Measurements from ENCODE around the gene LCNL1.
"Not testable (repeated sequence)": the region's sequence is repeated elsewhere in the genome, so short reads cannot be mapped to it uniquely, and the experiment has no call there.

The LCNL1 gene

DNA sequence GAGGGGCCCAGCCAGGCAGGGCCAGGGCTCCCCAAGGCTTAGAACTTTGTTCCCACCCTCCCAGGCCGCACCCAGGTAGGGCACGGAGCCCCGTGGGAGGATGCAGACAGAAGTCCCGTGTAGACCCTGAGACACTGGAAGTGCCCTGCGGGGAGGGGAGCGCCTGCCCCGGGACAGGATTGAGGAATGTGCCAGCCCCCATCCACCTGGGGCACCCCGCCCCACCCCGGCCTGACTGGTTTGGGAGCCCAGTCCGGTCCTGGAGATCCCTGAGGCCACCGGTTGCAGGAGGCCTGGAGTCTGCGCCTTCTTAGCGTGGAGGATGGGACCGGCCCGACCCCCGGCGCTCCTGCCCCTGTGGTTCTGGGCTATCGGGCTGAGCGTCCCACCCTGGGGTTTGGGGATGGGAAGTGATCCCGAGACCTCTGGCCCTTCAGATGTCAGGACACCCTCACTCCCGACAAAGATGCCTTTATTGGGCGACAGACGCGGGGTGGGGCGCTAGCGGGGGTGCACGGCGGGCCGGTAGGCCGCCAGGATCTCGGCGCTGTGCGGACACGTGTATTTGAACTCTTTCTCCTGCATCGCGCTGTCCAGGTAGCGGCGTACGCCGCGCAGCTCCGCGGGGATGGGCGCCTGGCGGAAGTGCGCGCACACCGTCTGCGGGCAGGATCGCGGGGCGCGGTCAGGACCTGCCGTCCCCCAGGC, 11.5 kb downstream of the LCNL1 start:
- DNase-seq (ENCODE audit: low read depth): no peak

DNA sequence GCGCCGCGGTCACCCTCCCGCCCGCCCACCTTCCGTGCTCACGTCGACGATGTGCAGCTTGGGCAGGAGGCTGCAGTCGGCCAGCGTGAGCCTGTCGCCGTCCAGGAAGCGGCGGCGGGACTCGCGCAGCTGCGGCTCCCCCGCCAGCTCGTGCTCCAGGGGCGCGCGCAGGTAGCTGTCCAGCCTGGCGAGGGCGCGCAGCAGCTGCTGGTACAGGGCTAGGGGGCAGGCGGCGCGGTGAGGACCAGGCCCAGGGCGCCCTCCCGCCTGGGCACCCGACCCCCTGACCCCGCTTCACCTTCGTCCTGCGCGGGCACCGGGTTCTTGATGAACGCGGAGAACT, 12.1 kb downstream of the LCNL1 start:
- no peak for DNase-seq (ENCODE audit: low read depth)

DNA sequence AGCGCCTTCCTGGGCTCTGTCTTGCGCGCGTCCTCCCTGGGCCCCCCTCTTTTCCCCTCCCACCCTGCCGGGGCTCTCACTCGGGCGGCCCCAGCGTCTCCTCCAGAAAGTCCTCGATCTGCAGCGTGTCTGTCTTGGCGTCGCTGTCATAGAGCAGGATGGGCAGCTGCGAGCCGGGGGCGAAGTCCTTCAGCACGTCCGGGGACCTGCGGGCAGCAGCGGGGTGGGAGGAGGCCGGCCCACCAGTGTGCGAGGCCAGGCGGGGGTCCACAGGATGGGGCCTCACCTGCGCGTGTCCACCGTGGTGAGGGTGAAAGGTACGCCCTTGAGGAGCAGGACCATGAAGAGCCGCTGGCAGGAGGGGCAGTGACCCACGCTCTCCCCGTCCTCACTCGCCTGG, 12.6 kb downstream of the LCNL1 start:
- DNase-seq (ENCODE audit: low read depth): no peak

DNA sequence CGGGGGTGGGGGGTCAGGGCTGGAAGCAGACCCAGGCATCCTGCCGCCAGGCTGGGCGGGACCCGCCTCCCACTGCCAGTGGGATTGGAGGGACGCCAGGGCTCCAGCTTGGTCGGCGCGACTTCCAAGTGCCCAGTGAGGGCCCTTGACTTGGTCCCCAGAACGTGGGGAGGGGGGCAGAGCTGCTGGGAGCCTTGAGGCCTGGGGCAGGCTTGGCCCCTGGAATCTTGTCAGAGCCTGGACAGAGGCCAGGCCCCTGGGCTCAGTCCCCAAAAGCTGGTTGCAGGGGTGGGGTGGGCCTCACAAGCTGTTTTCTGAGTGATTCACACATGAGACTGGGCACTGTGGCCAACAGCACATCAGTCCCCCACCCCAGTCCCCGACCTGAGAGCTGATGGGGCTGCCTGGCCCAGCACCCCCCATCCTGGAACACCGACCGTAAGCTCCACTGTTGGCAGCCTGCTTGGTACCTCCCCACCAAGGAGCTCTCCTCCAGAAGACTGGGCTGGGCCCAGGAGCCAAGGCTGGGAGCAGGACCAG, 13.0 kb downstream of the LCNL1 start:
- no peak for DNase-seq (ENCODE audit: low read depth)

DNA sequence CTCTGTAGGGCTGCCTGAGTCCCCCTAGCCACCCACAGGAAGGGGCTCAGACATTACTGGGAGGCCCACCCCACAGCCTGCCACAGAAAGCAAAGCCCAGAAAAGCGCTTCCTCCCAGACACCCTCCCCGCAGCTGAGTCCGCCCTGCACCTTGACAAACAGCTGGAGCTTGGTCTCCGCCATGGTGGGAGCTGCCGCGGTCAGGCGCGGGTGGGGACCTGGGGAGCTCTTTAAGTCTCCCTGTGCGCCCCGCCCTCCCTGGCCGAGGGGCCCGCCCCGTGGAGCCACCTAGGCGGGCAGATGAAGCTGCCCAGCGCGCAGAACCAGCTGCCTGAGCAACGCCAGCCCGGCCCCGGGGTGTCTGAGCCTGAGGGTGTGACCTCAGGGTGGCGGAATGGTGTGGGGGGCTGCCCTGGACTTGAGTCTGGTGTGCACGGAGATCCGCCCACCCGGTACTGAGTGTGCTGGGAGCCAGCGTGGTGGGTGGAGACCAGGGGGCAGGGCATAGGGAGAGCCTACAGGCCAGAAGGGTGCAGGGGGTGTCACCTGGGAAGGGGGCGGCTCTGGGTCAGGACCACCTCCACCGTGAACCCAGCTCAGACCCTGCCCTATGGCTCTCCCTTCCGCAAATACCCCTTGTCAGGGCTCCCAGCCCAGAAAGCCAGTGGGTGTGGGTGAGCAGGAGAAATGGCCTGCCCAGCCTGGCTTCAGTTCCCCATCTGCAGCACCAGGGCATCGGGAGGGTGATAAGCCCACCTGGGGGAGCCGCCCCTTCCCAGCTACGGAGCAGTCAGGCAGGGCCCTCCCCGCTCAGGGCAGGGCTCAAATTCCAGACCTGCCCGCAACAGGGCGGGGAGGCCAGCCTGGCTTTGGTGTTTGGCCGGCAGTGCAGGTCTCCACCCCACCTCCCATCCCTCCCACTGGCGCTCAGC, 13.8 kb downstream of the LCNL1 start, which contains the start of gene CLIC3:
CLIC3 (minus strand) TSS at position 208 of the 932 bp plus-strand sequence; CDS start at position 183, 25 bp downstream.
- DNase-seq (ENCODE audit: low read depth): no peak

DNA sequence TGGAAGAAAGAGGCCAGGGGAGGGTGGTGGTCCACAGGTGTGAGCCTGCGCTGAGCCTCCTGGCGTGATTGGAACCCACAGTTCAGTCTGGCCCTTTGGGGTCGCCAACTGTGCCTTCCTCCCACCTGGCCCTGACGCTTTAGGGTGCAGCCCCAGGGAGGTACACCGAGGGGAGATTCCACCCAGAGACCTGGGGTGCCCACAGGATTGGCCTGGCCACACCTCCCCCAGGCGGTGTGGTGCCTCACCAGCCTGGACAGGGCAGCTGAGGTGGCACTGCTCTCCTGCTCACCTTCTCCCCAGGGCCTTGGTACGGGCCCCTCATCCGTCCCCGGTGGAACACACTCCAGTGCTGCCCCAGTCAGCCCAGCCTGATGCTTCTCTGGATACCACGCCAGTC, 14.6 kb downstream of the LCNL1 start:
- DNase-seq (ENCODE audit: low read depth): no peak

DNA sequence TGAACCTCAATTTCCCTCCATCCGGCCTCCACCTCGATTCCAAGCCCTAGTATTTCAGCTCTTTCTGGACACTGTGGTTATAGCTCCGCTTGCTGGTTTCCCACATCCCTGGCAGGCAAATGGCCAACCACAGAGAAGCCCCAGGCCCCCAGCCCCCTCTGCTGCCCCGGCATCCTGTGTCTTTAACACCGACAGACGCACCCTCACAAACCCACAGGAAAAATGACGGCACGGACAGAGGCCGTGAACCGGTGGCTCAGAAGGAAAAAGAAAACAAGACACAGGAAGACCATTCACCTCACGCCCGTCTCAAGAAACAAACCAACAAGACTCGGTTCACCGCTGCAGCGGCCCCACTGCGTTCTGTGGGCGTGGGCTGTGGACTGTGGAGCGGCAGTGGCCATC, 15.0 kb downstream of the LCNL1 start:
- DNase-seq (ENCODE audit: low read depth): no peak

DNA sequence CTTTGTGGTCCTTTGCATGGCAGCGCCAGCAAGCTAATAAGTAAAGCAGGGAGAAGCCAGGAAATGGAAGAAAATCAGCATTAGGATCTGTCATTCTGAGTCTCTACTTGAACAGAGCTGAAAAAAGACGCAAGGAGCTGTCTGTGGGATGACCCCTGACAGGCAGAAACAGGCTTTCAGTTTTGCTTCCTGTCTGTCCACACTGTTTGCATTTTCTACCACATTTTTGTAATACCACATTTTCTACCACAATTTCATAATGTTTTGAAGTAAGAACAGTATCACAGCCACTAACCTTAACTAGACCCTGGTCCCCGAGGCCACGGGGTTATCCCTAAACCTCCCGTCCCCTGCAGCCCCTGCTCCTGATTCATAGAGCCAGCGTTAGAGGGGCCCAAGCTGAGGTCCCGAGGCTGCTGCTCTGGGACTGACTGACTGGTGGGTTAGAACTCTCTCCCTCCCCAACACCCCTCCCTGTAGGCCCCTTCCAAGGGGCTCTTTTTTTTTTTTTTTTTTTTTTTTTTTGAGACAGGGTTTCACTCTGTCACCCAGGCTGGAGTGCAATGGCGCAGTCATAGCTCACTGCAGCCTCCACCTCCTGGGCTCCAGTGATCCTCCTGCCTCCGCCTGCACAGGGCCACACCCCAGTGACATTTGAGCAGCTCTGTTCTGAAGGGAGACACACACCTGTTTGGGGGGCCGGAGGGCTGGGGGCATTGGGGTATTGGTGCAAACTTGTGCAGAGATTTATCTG, 17.6 kb downstream of the LCNL1 start:
- DNase-seq (ENCODE audit: low read depth): peak; percentile 50

DNA sequence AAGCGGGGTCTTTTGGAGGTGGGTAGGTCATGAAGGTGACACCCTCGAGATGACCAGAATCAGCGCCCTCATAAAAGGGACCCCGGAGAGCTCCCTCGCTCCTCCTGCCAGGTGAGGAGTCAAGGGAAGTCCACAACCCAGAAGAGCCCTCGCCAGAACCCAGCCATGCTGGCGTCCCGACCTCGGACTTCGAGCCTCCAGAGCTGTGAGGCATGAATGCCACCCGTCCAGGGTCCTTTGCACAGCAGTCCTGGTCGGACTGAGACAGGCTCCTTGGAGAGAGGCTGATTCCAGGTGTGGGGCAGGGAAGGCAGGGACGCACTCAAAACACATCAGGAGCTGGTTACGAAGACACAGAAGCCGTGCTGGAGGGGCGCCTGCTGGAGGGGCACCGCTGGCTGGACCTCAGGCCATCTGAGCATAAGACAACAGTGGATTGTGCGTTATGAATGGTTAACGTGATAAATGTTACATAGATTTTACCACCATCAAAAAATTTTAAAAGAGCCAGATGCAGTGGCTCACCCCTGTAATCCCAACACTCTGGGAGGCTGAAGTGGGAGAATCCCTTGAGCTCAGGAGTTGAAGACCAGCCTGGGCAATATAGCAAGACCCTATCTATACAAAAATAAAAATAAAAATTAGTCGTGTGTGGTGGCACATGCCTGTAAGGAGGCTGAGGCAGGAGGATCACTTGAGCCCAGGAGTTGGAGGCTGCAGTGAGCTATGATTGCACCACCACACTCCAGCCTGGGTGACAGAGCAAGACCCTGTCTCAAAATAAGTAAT, 19.3 kb downstream of the LCNL1 start:
- no peak for DNase-seq (ENCODE audit: low read depth)

DNA sequence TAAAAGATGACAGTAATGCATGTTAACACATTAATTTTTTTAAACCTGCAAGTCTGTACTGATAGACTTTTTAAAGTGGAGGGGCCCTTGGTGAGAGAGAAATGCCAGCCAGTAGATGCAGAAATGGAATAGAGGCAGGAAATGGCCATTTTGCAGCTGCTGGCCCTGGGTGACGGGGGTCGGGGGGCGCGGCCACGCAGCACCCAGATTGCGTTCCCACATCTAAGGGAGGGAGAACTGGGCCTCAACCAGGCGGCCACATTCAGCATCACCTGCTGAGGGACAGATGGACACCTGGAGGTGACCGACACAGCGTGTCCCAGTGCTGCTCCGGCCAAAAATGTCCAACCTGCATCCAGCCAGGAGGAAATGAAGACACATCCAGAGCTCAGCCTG, 19.9 kb downstream of the LCNL1 start:
- no peak for DNase-seq (ENCODE audit: low read depth)

DNA sequence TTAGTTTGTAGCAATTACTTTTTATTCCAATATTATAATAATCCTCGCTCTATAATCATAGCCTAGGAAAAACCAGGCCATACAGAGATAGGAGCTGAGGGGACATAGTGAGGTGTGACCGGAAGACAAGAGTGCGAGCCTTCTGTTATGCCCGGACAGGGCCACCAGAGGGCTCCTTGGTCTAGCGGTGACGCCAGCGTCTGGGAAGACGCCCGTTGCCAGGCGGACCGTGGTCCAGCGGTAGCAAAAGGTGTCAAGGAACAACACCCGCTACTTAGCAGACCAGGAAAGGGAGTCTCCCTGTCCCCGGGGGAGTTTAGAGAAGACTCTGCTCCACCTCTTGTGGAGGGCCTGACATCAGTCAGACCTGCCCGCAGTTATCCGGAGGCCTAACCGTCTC, 21.5 kb downstream of the LCNL1 start:
- DNase-seq (ENCODE audit: low read depth): not testable (repeated sequence)

DNA sequence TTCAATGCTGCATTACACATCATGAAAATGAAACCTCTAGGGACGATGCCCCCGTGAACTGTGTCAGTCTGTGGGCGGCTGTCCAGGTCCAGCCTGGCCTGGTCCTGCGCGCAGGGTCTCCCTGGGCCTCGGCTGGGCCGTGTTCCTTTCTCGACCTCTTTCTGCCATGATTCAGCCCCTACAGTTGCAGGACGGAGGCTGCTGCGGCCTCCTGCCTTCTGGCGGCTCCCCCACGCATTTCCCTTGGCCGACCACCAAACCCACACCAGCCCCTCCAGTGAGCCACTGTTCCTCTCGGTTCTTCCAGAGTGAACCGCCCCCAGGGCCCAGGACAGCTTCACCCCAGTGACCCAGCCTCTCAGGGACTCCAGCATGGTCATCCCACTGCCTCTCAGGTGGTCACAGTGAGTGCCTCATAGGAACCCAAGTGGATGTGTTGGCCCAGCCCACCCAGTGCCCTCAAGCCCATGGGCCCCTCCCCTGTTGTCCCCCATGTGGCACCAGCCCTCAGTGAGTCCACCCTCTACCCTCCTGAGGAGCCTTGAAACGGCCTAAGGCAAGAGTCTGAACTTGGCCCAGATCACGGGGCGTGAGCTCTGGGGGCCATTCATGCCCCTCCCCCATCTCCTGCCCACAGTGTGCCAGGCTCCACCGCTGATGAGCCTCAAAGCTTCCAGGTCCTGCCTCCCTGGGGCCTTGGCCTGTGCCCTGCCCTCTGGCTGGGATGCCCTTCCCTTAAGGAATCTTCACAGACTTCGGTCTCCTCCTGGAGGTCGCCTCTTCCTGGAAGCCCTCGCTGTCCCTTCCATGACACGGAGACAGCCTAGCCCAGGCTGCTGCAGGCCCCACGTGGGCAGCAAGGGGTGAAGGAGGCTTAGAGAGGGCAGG, 23.6 kb downstream of the LCNL1 start:
- no peak for DNase-seq (ENCODE audit: low read depth)

DNA sequence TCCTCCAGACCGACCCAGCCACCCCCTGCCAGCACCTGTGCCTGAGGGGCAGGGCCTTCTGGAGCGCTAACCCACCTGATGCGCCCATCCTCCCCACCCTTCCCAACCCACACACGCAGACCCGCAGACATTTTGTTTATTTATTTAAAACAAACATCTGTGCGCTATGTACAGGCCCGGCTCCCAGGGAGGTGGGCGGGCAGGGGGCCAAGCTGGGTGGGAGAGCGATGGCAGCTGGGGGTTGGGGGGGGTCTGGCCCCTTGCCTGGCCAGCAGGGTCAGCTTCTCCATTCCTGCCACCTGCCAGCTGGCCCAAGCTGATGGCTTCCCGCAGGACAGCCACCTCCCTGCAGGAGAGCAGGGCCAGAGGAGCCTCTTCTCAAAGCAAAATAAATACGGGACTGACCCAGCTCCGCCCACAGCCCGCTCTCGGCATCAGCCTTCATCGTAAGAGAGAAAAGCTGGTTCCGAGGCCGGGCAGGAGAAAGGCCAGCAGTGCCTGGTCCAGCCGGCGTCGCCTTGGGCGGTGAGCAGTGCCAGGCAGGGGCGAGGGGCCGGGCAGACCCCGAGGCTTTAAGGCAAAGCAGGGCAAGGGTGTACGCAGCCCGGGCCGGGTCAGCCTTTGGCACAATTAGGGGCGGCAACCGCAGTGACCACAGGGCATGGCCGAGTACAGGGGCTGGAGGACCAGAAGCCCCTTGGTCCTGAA, 24.5 kb downstream of the LCNL1 start:
- DNase-seq (ENCODE audit: low read depth): no peak

DNA sequence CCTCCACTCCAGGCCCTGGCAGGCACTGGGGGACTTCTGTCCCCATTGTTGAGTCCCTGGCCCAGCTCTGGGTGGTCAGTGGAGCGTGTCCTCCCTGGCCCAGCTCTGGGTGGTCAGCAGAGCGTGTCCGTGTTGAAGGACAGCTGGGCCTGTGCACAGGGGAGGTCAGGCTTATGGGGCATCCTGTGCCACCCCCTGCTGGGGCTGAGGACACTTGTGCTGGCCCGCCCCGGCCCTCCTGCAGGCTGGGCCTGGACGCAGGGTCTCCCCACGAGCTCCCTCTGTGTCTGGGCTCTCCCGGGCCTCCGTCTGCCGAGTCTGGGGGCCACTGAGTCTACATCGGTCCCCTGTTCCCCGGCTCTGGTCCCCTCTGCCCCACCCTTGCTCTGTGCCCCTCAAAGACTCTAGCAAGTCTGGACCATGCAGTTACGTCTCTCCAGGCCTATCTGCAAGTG, 25.1 kb downstream of the LCNL1 start:
- DNase-seq (ENCODE audit: low read depth): no peak

DNA sequence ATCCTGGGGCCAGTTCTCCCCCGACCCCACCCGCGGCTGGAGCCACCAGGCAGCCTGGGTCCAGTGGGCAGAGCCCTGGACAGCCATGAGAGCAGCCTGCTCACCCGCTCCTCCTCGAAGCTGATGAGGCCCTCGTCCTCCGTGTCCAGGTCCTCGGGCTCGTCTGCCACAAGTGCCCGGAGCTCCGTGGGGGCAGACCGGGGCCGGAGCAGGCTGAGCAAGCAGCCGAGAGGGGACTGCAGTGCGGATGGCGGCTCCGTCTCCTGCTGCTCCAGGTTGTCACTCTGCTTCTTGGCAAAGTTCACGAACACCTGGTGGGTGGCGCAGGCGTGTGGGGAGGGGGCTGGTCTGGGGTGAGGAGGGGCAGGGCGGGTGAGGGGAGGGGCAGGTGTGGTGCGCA, 25.5 kb downstream of the LCNL1 start:
- no peak for DNase-seq (ENCODE audit: low read depth)

DNA sequence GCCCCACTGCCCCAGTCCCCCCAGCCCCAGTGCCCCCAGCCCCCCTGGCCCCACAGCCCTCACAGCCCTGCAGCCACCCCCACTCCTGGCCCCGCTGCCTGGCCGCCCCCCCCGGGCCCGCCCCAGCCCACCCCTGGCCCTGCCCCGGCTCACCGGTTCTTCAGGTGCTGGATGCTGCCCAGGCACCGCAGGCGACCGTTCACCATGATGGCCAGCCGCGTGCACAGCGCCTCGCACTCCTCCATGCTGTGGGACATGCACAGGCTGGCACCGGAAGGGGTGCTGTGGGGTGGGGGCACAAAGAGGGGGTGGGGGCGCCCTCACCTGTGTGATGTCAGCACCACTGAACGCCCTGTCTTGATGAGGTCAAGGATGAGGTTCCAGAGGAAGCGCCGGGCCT, 26.4 kb downstream of the LCNL1 start:
- no peak for DNase-seq (ENCODE audit: low read depth)

DNA sequence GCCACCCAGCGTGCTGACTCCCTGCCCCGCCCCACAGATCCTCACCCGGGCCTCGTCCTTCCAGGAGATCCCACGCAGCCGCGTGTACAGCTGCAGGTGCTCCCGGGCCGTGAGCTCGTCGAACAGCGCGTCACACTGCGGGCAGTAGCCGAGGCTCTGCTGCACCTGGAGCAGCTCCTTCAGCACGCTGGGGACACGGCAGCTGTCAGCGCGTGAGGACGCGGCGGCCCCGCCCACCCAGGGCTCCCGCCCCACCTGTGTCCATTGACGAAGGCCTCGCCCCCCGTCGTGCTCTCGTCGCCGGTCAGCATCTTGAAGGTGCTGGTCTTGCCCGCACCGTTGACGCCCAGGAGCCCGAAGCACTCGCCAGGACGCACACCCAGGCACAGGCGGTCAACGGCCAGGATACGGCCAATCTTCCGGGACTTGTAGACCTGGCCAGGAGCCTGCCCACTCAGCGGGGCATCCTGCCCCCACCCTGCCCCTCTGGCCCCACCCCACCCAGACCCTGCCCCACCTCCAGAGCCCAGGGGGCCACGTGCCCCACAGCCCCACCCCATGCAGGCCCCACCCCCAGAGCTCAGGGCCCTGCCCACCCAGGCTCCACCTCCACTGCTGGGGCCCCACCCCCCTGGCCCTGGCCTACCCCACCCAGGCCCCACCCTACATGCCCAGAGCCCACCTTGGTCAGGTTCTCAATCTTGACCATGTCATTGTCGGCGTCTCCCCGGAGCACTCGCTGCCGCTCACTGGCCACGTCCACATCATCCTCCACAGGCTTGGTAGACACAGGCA, 27.3 kb downstream of the LCNL1 start:
- no peak for DNase-seq (ENCODE audit: low read depth)

DNA sequence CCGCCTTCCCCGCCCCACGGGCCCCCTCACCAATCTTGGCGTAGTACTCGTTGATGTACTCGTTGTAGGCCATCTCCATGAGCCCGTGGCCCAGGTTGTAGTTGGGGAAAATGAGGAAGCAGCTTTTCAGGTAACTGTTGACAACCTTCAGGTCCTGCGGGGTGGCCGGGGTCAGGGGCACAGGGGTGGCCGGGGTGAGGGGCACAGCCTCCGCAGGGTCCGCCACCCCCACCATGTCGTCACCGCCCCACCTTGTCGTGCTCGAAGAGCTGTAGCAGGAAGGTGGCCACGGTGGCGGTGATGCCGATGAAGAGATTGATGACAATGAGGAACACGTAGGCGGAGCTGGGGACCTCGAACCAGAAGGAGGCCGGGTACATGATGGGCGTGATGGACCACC, 28.4 kb downstream of the LCNL1 start:
- no peak for DNase-seq (ENCODE audit: low read depth)

All from non-pigmented ciliary epithelial cell (primary cell).